ENCODE results near the gene ESRRB.

ESRRB gene

DNA sequence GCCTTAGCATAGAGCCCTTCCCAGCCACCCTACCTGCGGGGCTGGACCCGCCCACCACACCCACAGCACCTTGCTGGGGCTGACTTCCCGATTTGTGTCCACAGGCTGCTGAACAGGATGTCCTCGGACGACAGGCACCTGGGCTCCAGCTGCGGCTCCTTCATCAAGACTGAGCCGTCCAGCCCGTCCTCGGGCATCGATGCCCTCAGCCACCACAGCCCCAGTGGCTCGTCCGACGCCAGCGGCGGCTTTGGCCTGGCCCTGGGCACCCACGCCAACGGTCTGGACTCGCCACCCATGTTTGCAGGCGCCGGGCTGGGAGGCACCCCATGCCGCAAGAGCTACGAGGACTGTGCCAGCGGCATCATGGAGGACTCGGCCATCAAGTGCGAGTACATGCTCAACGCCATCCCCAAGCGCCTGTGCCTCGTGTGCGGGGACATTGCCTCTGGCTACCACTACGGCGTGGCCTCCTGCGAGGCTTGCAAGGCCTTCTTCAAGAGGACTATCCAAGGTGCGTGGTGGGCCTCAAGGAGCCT is 63.4 kb downstream of the ESRRB start:
- TF ChIP-seq, protein P1, sequence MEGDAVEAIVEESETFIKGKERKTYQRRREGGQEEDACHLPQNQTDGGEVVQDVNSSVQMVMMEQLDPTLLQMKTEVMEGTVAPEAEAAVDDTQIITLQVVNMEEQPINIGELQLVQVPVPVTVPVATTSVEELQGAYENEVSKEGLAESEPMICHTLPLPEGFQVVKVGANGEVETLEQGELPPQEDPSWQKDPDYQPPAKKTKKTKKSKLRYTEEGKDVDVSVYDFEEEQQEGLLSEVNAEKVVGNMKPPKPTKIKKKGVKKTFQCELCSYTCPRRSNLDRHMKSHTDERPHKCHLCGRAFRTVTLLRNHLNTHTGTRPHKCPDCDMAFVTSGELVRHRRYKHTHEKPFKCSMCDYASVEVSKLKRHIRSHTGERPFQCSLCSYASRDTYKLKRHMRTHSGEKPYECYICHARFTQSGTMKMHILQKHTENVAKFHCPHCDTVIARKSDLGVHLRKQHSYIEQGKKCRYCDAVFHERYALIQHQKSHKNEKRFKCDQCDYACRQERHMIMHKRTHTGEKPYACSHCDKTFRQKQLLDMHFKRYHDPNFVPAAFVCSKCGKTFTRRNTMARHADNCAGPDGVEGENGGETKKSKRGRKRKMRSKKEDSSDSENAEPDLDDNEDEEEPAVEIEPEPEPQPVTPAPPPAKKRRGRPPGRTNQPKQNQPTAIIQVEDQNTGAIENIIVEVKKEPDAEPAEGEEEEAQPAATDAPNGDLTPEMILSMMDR (IDR thresholded peaks at IDR 0.05; ENCODE audit: control extremely low read depth, extremely low read depth, low read depth, missing control alignments), result no peak
- CTCF ChIA-PET, result interaction anchor here (1.0 kb wide), 1 partner anchor 11 kb away, joined by 3 read pairs; no protein-coding TSS in a partner anchor
- POLR2A ChIA-PET, result no interaction called here
- DNase-seq (ENCODE audit: extremely low spot score), result no peak

DNA sequence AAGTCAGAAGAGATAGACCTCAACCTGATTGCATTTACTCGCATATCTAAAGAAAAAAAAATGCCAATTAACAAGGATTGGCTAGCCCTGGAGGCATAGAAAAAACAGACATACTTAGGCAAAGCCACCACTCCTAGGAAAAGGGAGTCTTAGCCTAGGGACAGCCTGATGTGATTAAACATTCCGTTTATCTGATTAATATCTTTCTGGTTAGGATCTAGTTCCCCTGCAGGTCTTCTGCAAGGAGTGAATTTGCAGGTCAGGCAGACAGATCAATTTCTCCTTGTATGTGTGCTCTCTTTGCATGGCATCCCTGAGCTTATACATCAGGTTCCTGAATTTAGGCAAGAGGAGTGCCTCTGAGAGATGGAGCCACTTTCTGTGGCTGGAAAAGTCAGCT is 70.5 kb downstream of the ESRRB start:
- CTCF ChIA-PET, result interaction anchor here (3.4 kb wide), 1 partner anchor 10 kb away, joined by 17 read pairs; no protein-coding TSS in a partner anchor
- TF ChIP-seq, protein P1 (IDR thresholded peaks at IDR 0.05; ENCODE audit: control extremely low read depth, extremely low read depth, low read depth, missing control alignments), result no peak
- POLR2A ChIA-PET, result no interaction called here
- DNase-seq (ENCODE audit: extremely low spot score), result no peak

DNA sequence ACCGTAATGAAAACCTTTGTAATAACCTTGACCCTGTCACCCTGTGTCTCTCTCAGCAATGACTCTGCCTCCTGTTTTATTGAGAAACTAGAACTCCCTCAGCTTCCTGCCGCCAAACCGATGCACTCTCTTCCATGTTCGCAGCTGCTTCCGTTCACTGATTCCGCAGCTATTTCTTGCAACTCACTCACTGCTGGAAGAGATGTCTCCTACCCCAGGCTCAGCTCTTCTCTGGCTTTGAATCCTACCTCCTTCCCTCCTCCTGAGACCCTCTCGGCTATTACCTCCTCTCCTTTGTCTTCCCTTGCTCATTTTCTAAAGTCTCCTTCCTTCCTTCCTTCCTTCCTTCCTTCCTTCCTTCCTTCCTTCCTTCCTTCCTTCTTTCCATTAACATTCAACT is 71.0 kb downstream of the ESRRB start:
- no peak for DNase-seq (ENCODE audit: extremely low spot score)
- ChIA-PET CTCF (interaction anchor here (3.4 kb wide), 1 partner anchor 9 kb away, joined by 17 read pairs; no protein-coding TSS in a partner anchor), POLR2A (no interaction called here)
- TF ChIP-seq, protein P1 (IDR thresholded peaks at IDR 0.05; ENCODE audit: control extremely low read depth, extremely low read depth, low read depth, missing control alignments), result no peak

DNA sequence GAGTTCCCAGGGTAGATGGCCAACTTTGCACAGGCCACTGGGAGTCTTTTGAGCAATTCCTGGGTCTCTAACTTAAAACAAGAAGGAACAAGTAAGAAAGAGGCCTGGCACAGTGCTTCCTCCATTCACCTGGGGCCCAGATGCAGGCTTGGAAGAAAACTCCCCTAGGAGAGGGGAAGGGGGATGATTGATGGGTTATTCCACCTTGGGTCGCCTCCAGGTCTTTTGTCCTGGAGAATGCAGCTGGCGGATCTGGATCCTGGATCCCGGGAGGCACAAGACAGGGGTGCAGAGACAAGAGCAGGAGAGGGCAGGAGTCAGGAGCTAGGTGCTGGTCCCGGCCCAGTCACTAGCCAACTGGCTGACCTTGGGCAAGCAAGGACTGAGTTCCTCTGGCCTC is 74.5 kb downstream of the ESRRB start:
- ChIA-PET CTCF (interaction anchor here (1.5 kb wide), 1 partner anchor 12 kb away, joined by 3 read pairs; no protein-coding TSS in a partner anchor), POLR2A (no interaction called here)
- no peak for DNase-seq (ENCODE audit: extremely low spot score)
- TF ChIP-seq, protein P1 (IDR thresholded peaks at IDR 0.05; ENCODE audit: control extremely low read depth, extremely low read depth, low read depth, missing control alignments), result no peak

DNA sequence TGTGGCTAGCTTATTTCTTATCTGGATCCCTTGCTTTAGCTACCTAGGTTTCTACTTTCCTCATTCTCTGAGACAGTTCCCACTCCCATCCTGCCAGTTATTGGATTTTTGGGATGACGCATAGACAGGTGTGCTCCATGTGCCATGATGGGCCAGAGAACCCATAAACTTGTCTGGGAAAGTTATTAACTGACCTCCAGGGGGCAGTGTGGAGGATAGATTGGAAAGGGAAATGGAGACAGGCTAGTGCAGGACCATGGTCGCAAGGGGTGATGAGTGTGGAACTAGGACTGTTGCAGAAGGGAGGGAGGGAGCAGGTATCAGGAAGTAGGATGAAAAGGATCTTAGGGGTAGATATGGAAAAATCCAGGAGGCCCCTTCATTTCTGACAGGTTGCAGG is 80.3 kb downstream of the ESRRB start:
- TF ChIP-seq, protein P1 (IDR thresholded peaks at IDR 0.05; ENCODE audit: control extremely low read depth, extremely low read depth, low read depth, missing control alignments), result peak; percentile 42
- DNase-seq (ENCODE audit: extremely low spot score), result peak; percentile 69
- CTCF ChIA-PET, result interaction anchor here (0.9 to 3.9 kb wide), 25 partner anchors 8 to 614 kb away, joined by 3 to 30 read pairs (median 4); no protein-coding TSS in a partner anchor
- POLR2A ChIA-PET, result no interaction called here

DNA sequence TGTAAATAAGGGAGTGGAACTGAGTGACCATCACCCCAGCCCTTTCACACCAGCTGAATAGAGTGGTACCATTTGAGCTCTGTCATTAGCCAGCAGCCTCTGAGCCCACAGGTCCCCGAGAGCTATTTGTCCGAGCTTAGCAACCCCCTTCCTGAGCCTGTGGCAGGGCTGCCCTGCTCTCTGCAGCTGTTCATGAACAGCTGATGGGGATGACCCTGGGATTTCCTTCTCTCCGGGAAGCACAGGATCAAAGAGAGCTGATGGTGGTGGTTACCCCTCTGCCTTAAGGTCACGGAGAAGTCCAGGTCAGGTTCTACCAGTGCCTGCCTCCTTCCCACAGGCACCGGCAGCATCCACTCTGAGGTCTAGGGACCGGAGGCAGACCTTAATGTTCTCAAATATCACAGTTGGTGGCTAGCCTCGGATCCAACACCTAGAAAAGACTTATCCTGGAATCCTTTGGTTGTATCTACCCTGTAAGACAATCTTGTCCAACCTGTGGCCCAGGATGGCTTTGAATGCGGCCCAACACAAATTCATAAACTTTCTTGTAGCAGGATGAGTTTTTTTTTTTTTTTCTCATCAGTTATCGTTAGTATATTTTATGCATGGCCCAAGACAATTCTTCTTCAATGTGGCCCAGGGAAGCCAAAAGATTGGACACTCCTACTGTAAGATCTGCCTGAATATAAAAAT is 81.1 kb downstream of the ESRRB start:
- no peak for DNase-seq (ENCODE audit: extremely low spot score)
- ChIA-PET CTCF (interaction anchor here (0.9 to 3.9 kb wide), 21 partner anchors 10 to 613 kb away, joined by 3 to 30 read pairs (median 4); no protein-coding TSS in a partner anchor), POLR2A (no interaction called here)
- TF ChIP-seq, protein P1 (IDR thresholded peaks at IDR 0.05; ENCODE audit: control extremely low read depth, extremely low read depth, low read depth, missing control alignments), result no peak
